Mesenteric fat pad (tissue), 1 donor: ENCODE results near the gene TRIM24. TPM values are rescaled to one million over a fixed set of nuclear protein-coding genes. Genes with fewer than 3 reads are reported as not detected.

Experiments used
- DNase-seq: peaks from one replicate; pipeline ENCODE4 v3.0.0-alpha.2; 2020; ENCODE audit warnings: low spot score
- total RNA-seq: library from RNA; stranded (reverse); fragmentation: NEBNext Ultra II Directional; extraction: Animal tissue kit (Norgen Biotek cat#: 25700); gene quantifications from one replicate; pipeline ENCODE4 v1.2.1, GENCODE V29; 2021
- donor health status: DM: yes; HTN: yes; CAD: no.

The TRIM24 gene
- total RNA-seq, 1 donor from 2014 or later: 10.5 TPM

- no peak for DNase-seq
Observed at GRCh38 chr7:138538518-138538917, 78.5 kb downstream of the TRIM24 start.

GRCh38 chr7:138538997-138539644 is 79.1 kb downstream of the TRIM24 start:
- DNase-seq: no peak

- no peak for DNase-seq
Observed at GRCh38 chr7:138542183-138542582, 82.1 kb downstream of the TRIM24 start.

DNA sequence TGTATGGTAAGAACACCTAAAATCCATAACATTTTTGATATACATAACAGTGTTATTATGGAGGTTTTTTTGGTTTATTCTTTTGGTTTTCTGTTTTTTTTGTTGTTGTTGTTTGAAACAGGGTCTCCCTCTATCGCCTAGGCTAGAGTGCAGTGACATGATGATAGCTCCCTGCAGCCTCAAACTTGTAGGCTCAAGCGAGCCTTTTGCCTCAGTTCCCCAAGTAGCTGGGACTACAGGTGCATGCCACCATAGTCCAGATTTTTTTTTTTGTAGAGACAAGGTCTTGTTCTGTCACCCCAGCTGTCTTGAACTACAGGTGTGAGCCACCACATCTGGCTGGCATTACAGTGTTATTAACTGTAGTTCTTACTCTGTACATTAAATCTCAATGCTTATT is 83.7 kb downstream of the TRIM24 start:
- DNase-seq: no peak

GRCh38 chr7:138545123-138545522 is 85.1 kb downstream of the TRIM24 start:
- DNase-seq: no peak

DNA sequence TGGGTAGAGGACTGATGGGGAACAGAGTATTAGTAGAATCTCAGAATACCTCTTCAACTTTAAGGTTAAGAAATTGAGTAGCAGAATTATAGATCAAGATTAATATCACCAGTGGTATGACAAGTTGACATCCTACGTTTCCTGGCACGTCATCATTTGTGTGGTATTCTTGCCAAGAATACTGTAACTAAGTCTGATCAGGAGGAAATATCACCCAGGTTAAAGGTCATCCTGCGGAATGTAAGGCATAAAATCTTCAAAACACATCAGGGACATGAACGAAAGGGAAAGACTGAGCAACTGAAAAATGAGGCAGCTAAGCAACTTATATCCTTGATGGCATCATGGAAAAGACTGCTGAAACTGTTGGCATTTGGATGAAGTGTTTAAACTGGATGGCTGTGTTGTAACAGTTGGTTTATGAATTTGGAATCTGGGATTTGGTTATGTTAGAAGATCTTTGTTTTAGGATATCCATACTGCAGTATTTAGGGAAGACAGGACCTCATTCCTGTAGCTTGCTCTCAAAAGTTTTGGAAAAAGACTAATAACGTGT is 86.1 kb downstream of the TRIM24 start:
- no peak for DNase-seq

DNA sequence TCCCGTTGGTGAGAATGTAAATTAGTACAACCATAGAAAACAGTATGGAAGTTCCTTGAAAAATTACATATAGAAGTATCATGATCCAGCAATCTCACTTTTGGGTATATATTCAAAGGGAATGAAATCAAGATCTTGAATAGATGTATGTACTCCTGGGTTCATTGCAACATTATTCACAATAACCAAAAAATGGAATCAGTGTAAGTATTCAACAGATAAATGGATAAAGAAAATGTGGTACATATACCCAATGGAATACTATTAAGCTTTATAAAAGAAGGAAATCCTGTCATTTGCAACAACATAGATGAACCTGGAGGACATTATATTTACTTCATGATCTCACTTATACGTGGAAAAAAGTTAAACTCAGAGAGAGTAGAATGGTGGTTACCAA is 86.8 kb downstream of the TRIM24 start:
- DNase-seq: no peak

GRCh38 chr7:138549082-138549481 is 89.0 kb downstream of the TRIM24 start:
- DNase-seq: no peak

DNA sequence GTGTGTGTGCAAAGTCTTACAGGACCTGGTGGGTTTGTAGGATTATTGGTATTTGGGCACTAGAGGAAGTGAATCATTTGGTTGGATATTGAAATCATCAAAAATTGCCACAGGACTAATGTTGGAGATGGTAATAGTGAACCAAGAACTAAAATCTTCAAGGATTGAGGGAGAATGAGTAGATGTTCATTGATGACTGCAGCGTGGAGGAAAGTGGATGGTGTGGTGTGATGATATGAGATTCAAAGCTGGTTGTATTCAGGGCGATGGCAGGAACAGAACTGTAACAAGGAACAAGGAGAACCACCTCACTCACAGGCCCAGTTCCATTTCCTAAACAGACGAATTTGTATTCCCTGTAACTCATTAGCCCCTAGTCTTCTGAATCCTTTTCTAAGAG is 90.3 kb downstream of the TRIM24 start:
- DNase-seq: no peak

DNA sequence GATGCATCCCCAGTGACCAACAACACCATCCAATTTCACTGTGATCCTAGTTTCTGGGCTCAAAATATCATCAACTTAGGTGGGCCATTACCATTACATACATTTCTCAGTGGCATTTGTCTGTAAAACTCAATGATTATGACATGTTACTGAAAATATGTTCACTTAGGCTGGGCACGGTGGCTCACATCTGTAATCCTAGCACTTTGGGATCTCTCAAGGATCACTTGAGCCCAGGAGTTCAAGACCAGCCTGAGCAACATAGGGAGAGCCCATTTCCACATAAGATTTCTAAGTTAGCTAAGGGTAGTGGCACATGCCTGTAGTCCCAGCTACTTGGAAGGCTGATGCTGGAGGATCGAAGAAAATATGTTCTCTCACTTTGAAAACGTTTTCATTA is 91.0 kb downstream of the TRIM24 start:
- DNase-seq: no peak

DNA sequence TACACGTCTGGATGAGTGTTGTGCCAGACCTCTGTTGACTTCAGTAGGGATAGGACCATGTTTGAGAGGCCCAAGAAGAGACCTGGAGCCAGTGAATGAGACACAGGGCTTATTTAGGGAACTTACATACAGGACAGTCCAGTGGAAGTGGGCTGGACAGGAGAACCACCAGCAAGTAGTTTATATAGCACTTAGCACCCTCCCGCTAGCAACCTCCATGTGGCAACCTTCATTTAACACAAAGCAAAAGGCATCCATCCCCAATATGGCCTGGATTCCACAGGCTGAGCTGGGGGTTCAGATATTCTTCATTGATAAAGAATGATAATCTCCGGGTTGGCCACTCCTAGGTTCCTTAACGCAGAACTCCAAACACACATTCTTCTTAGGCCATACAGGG is 93.7 kb downstream of the TRIM24 start:
- DNase-seq: no peak

- no peak for DNase-seq
Observed at GRCh38 chr7:138554674-138555073, 94.6 kb downstream of the TRIM24 start.

DNA sequence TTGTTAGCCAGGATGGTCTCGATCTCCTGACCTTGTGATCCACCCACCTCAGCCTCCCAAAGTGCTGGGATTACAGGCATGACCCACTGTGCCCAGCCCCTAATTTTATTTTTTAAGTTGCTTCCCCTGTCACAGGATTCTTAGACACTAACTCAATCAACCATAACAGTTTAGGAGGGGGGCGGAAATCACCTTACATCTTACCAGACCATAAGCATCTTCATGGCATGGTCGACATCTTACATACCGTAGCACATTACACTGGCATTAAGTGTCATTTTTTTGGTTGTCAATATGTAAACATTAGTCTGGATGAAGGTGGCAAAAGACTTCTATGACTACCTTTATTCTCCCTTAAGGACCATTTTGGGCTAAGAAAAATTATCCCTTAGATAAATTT is 95.6 kb downstream of the TRIM24 start:
- DNase-seq: no peak

- DNase-seq: no peak
Observed at GRCh38 chr7:138556771-138557484, 96.9 kb downstream of the TRIM24 start.

- DNase-seq: no peak
Observed at GRCh38 chr7:138559448-138559847, 99.4 kb downstream of the TRIM24 start.

- DNase-seq: no peak
Observed at GRCh38 chr7:138563808-138564207, 103.7 kb downstream of the TRIM24 start.

- DNase-seq: no peak
Observed at GRCh38 chr7:138564365-138564764, 104.3 kb downstream of the TRIM24 start.

- no peak for DNase-seq
Observed at GRCh38 chr7:138565071-138565450, 105.0 kb downstream of the TRIM24 start.

DNA sequence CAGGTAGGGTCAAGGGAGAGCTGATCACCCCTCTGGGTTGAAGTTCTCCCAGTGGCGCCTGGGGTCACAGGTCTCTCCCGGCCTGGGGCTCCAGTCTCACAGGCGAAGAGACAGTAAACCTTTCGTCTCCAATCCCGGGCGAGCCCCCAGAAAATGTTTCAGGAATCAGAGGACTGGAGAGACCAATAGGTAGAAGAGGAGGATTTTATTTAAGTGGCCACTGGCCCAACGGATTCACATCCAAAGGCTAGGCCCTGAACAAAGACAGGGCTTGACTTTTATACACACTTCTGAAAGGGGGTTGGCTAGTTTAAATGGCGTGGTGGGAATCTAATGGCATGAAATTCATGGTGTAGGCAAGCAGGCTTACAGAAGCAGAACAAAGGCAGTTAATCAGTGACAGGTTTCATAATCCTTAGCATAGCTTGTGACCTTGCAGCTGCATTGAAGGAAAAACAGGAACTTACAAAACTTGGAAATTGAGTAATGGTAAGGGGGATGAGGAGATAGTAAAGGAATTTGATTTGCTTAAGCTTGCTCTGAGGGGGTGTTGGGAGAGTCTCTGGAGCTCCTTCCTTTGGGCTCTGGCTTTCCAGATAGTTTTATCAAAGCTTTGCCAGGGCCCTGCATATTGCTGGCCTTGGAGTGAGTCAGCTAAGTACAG is 105.5 kb downstream of the TRIM24 start:
- DNase-seq: no peak

DNA sequence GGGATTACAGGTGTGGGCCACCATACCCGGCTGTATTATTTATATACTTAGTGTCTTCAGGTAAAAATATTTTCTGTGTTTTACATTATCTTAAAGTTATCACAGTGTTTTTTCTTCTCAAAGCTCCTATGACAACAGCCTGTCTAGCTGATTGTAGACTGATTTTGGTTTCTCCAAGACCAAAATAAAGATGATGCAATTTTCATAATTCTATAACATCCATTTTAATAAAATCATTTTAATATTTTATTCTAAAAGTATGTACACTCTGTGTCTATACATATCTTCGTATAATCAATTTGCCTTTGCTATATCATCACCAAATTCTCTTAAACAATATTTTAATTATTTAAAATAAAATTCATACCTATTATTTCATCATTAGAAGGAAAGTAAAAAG is 108.6 kb downstream of the TRIM24 start:
- no peak for DNase-seq

DNA sequence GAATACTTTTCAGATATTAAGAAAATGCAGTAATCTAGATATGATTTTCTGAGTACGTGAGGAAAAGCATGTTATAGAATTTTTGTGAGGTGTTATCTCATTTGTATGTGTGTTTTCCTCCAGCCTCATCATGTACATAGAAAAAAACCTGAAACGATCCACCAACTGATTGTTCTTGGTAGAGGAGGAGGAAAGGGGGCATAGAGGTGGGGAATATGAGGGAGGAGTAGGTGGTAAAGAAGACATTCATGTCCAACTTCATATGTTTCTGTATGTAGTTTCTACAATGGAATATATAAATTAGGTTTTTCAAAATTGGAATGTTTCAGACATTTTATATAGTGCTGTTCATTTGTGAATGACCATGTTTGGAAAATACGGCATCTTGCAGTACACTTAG is 109.4 kb downstream of the TRIM24 start:
- no peak for DNase-seq

DNA sequence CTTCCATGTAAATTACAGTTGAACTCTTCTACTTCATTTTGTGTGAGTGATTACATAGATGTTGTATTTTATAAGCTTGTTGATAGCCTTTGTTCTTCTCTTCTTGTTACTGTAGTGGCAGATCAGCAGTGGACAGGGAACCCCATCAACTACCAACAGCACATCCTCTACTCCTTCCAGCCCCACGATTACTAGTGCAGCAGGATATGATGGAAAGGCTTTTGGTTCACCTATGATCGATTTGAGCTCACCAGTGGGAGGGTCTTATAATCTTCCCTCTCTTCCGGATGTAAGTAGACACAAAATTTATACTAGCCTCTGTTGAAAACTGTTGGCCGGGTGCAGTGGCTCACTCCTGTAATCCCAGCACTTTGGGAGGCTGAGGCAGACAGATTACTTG is 110.7 kb downstream of the TRIM24 start:
- no peak for DNase-seq
